ENCODE results near the gene MICAL2. TPM values are rescaled to one million over a fixed set of nuclear protein-coding genes. Genes with fewer than 3 reads are reported as not detected.

Gene MICAL2
- total and polyA plus RNA-seq, 8 donors: 4.8 to 38.8 (median 26.5) TPM

- TF ChIP-seq CTCF (IDR thresholded peaks at IDR 0.05): no peak
- WGBS, 2 donors: 99 to 100% methylated on average over 1 of the region's 1 CpG
- no peak for FAIRE-seq
- peaks cover 15 to 21% (median 16%) of the 10 kb centered on the region in 3 donors for H3K4me1 ChIP-seq
- H3K27me3 ChIP-seq: no peaks in the 10 kb centered on the region
- ATAC-seq: no peak
- DNase-seq: no peak
- H3K9me3 ChIP-seq: no peaks in the 10 kb centered on the region
- H3K36me3 ChIP-seq: no peaks in the 10 kb centered on the region
- intact Hi-C loops (cut with DNase I): no loop called here
- no peak overlapping the region for H3K4me3 ChIP-seq
- H3K27ac ChIP-seq: no peak overlapping the region
These were observed 94.1 kb downstream of the MICAL2 start for GRCh38 chr11:12204506-12204905.

GRCh38 chr11:12205330-12205729 lies 94.9 kb downstream of the MICAL2 start:
- Histone ChIP-seq H3K4me1 (peaks cover 9 to 13% (median 12%) of the 10 kb centered on the region in 3 donors), H3K9me3 (no peaks in the 10 kb centered on the region), H3K4me3 (no peak overlapping the region), H3K36me3 (no peaks in the 10 kb centered on the region), H3K27ac (no peak overlapping the region), H3K27me3 (no peaks in the 10 kb centered on the region)
- FAIRE-seq: no peak
- no peak for DNase-seq
- no peak for ATAC-seq
- TF ChIP-seq CTCF (IDR thresholded peaks at IDR 0.05): no peak
- intact Hi-C loops (cut with DNase I): no loop called here

GRCh38 chr11:12206529-12206928 lies 96.1 kb downstream of the MICAL2 start:
- no peak for TF ChIP-seq CTCF (IDR thresholded peaks at IDR 0.05)
- H3K9me3 ChIP-seq: no peaks in the 10 kb centered on the region
- no peaks in the 10 kb centered on the region for H3K27me3 ChIP-seq
- H3K27ac ChIP-seq: no peak overlapping the region
- no peaks in the 10 kb centered on the region for H3K36me3 ChIP-seq
- no peak for DNase-seq
- intact Hi-C loops (cut with DNase I): no loop called here
- no peak overlapping the region for H3K4me3 ChIP-seq
- peak in 1 of 4 donors; percentile 61 for ATAC-seq
- no peak for FAIRE-seq
- WGBS, 2 donors: 89% methylated on average over 3 of the region's 3 CpGs
- H3K4me1 ChIP-seq: peaks cover under 1 to 1% (median under 1%) of the 10 kb centered on the region in 3 donors

GRCh38 chr11:12207384-12208150 lies 97.2 kb downstream of the MICAL2 start:
- FAIRE-seq (no peak), ATAC-seq (no peak), DNase-seq (no peak)
- no peaks in the 10 kb centered on the region for H3K4me1 ChIP-seq
- no peak for TF ChIP-seq CTCF (IDR thresholded peaks at IDR 0.05)
- H3K36me3 ChIP-seq: no peaks in the 10 kb centered on the region
- no peak overlapping the region for H3K27ac ChIP-seq
- no peaks in the 10 kb centered on the region for H3K27me3 ChIP-seq
- intact Hi-C loops (cut with DNase I): no loop called here
- H3K4me3 ChIP-seq: no peak overlapping the region
- 83 to 96% methylated on average over 9 of the region's 9 CpGs for WGBS, 2 donors
- H3K9me3 ChIP-seq: no peaks in the 10 kb centered on the region

GRCh38 chr11:12209096-12209495 lies 98.7 kb downstream of the MICAL2 start:
- no peak for TF ChIP-seq CTCF (IDR thresholded peaks at IDR 0.05)
- FAIRE-seq (no peak), ATAC-seq (no peak), DNase-seq (no peak)
- Histone ChIP-seq H3K9me3 (no peaks in the 10 kb centered on the region), H3K36me3 (no peaks in the 10 kb centered on the region), H3K4me1 (no peaks in the 10 kb centered on the region), H3K27ac (no peak overlapping the region), H3K27me3 (no peaks in the 10 kb centered on the region), H3K4me3 (no peak overlapping the region)
- intact Hi-C loops (cut with DNase I): no loop called here
- 90 to 94% methylated on average over 2 of the region's 2 CpGs for WGBS, 2 donors
